GM18867 (cell line): ENCODE measurements around the gene GTF2H2.
A peak's percentile ranks its signal among the peaks of the same experiment; 100 is the strongest.
"Not testable (repeated sequence)": the region's sequence is repeated elsewhere in the genome, so short reads cannot be mapped to it uniquely, and the experiment has no call there.

Experiments used
- ATAC-seq: cut with Tn5 transposase; IDR thresholded peaks from one replicate; pipeline ENCODE4 v1.9.1; 2021; ENCODE audit warnings: mild to moderate bottlenecking, moderate library complexity; ENCODE audit not compliant: unreplicated experiment

Gene GTF2H2

GRCh38 chr5:71067262-71067928 is at the start of gene GTF2H2:
TSS of gene GTF2H2 (minus strand) at chr5:71067676. CDS start at chr5:71062763, 4,913 bp downstream.
- peak; percentile 97 for ATAC-seq

- not testable (repeated sequence) for ATAC-seq
Observed at GRCh38 chr5:71109730-71110275, 42.3 kb upstream of the GTF2H2 start.

GRCh38 chr5:71099996-71100395 is 32.5 kb upstream of the GTF2H2 start:
- not testable (repeated sequence) for ATAC-seq

- not testable (repeated sequence) for ATAC-seq
Observed at GRCh38 chr5:71097930-71098203, 30.4 kb upstream of the GTF2H2 start.

- ATAC-seq = not testable (repeated sequence)
Observed at GRCh38 chr5:71097173-71097929, 29.9 kb upstream of the GTF2H2 start.

- not testable (repeated sequence) for ATAC-seq
Observed at GRCh38 chr5:71089773-71090172, 22.3 kb upstream of the GTF2H2 start.

- ATAC-seq = not testable (repeated sequence)
Observed at GRCh38 chr5:71088754-71089153, 21.3 kb upstream of the GTF2H2 start.

GRCh38 chr5:71086145-71086544 is 18.7 kb upstream of the GTF2H2 start:
- ATAC-seq = not testable (repeated sequence)

- ATAC-seq = not testable (repeated sequence)
Observed at GRCh38 chr5:71084280-71085063, 17.0 kb upstream of the GTF2H2 start.

- not testable (repeated sequence) for ATAC-seq
Observed at GRCh38 chr5:71082898-71083297, 15.4 kb upstream of the GTF2H2 start.

GRCh38 chr5:71082340-71082739 is 14.9 kb upstream of the GTF2H2 start:
- not testable (repeated sequence) for ATAC-seq

GRCh38 chr5:71061322-71061721 is 6.2 kb downstream of the GTF2H2 start:
- ATAC-seq = not testable (repeated sequence)

- not testable (repeated sequence) for ATAC-seq
Observed at GRCh38 chr5:71059426-71059825, 8.1 kb downstream of the GTF2H2 start.

- not testable (repeated sequence) for ATAC-seq
Observed at GRCh38 chr5:71044808-71045207, 22.7 kb downstream of the GTF2H2 start.

- ATAC-seq = not testable (repeated sequence)
Observed at GRCh38 chr5:71044128-71044527, 23.3 kb downstream of the GTF2H2 start.

GRCh38 chr5:71031046-71031776 is 36.3 kb downstream of the GTF2H2 start:
- not testable (repeated sequence) for ATAC-seq

GRCh38 chr5:71025289-71025953 is 42.1 kb downstream of the GTF2H2 start, which contains the start of gene NAIP:
TSS of gene NAIP (minus strand) at chr5:71025339. CDS start at chr5:71012915, 12,424 bp downstream.
- peak; percentile 49 for ATAC-seq

GRCh38 chr5:71020643-71021042 is 46.8 kb downstream of the GTF2H2 start:
- not testable (repeated sequence) for ATAC-seq

GRCh38 chr5:71018376-71019005 is 49.0 kb downstream of the GTF2H2 start:
- ATAC-seq = not testable (repeated sequence)
